HEK293 (cell line): Measurements from ENCODE around the gene ZFHX3.

ENCODE experiments used
- FEZF1 ChIP-seq: fragments of 450-650 bp; formaldehyde crosslinking; IDR thresholded peaks from 2 replicates; pipeline ENCODE4 v1.5.1; 2016; ENCODE audit warnings: missing biosample characterization, missing genetic modification characterization
- GLI2 ChIP-seq: fragments of 450-650 bp; formaldehyde crosslinking; IDR thresholded peaks from 2 replicates; pipeline ENCODE4; 2017; ENCODE audit warnings: missing biosample characterization, missing genetic modification characterization, low read depth, borderline replicate concordance
- SALL2 ChIP-seq: fragments of 450-650 bp; formaldehyde crosslinking; IDR thresholded peaks from 2 replicates; pipeline ENCODE4 v1.5.0; 2017; ENCODE audit warnings: missing biosample characterization, mild to moderate bottlenecking, missing genetic modification characterization, borderline replicate concordance
- WT1 ChIP-seq: fragments of 450-650 bp; formaldehyde crosslinking; IDR thresholded peaks from 2 replicates; pipeline ENCODE4 v1.5.1; 2016; ENCODE audit warnings: missing biosample characterization, missing genetic modification characterization
- ZBTB6 ChIP-seq: fragments of 450-650 bp; formaldehyde crosslinking; IDR thresholded peaks from 2 replicates; pipeline ENCODE4 v1.5.1; 2017; ENCODE audit warnings: missing biosample characterization, missing genetic modification characterization
- ZEB2 ChIP-seq: fragments of 450-650 bp; formaldehyde crosslinking; IDR thresholded peaks from 2 replicates; pipeline ENCODE4 v1.5.1; 2016; ENCODE audit warnings: missing biosample characterization, missing genetic modification characterization
- ZFP3 ChIP-seq: fragments of 450-650 bp; formaldehyde crosslinking; IDR thresholded peaks from 2 replicates; pipeline ENCODE4 v1.5.1; 2016; ENCODE audit warnings: low read depth, missing biosample characterization, missing genetic modification characterization
- ZNF10 ChIP-seq: fragments of 450-650 bp; formaldehyde crosslinking; IDR thresholded peaks from 2 replicates; pipeline ENCODE4 v1.5.1; 2017; ENCODE audit warnings: missing biosample characterization, missing genetic modification characterization
- ZNF112 ChIP-seq: fragments of 450-650 bp; formaldehyde crosslinking; IDR thresholded peaks from 2 replicates; pipeline ENCODE4 v1.5.0; 2017; ENCODE audit warnings: missing biosample characterization, missing genetic modification characterization
- ZNF155 ChIP-seq: fragments of 450-650 bp; formaldehyde crosslinking; IDR thresholded peaks from 2 replicates; pipeline ENCODE4 v1.5.1; 2016; ENCODE audit warnings: missing biosample characterization, missing genetic modification characterization
- ZNF16 ChIP-seq: fragments of 450-650 bp; formaldehyde crosslinking; IDR thresholded peaks from 2 replicates; pipeline ENCODE4 v1.5.1; 2016; ENCODE audit warnings: low read depth, missing biosample characterization, missing genetic modification characterization
- ZNF169 ChIP-seq: fragments of 450-650 bp; formaldehyde crosslinking; IDR thresholded peaks from 2 replicates; pipeline ENCODE4 v1.5.1; 2016; ENCODE audit warnings: missing biosample characterization, missing genetic modification characterization
- ZNF174 ChIP-seq: fragments of 450-650 bp; formaldehyde crosslinking; IDR thresholded peaks from 2 replicates; pipeline ENCODE4 v1.5.0; 2017; ENCODE audit warnings: missing biosample characterization, mild to moderate bottlenecking, missing genetic modification characterization
- ZNF2 ChIP-seq: fragments of 450-650 bp; formaldehyde crosslinking; IDR thresholded peaks from 2 replicates; pipeline ENCODE4 v1.5.1; 2016; ENCODE audit warnings: missing biosample characterization, missing genetic modification characterization
- ZNF202 ChIP-seq: fragments of 450-650 bp; formaldehyde crosslinking; IDR thresholded peaks from 2 replicates; pipeline ENCODE4 v1.5.1; 2016; ENCODE audit warnings: missing biosample characterization, missing genetic modification characterization, borderline replicate concordance
- ZNF280D ChIP-seq: fragments of 450-650 bp; formaldehyde crosslinking; IDR thresholded peaks from 2 replicates; pipeline ENCODE4 v1.5.1; 2016; ENCODE audit warnings: missing biosample characterization, missing genetic modification characterization
- ZNF350 ChIP-seq: fragments of 450-650 bp; formaldehyde crosslinking; IDR thresholded peaks from 2 replicates; pipeline ENCODE4 v1.5.0; 2017; ENCODE audit warnings: missing biosample characterization, mild to moderate bottlenecking, missing genetic modification characterization
- ZNF558 ChIP-seq: fragments of 450-650 bp; formaldehyde crosslinking; IDR thresholded peaks from 2 replicates; pipeline ENCODE4 v1.5.1; 2016; ENCODE audit warnings: missing biosample characterization, missing genetic modification characterization
- ZNF585B ChIP-seq: fragments of 450-650 bp; formaldehyde crosslinking; IDR thresholded peaks from 2 replicates; pipeline ENCODE4 v1.5.1; 2016; ENCODE audit warnings: missing biosample characterization, missing genetic modification characterization
- ZNF639 ChIP-seq: fragments of 450-650 bp; formaldehyde crosslinking; IDR thresholded peaks from 2 replicates; pipeline ENCODE4 v1.5.1; 2016; ENCODE audit warnings: missing biosample characterization, missing genetic modification characterization
- ZNF704 ChIP-seq: fragments of 450-650 bp; formaldehyde crosslinking; IDR thresholded peaks from 2 replicates; pipeline ENCODE4 v1.5.1; 2016; ENCODE audit warnings: missing biosample characterization, missing genetic modification characterization
- ZNF707 ChIP-seq: fragments of 450-650 bp; formaldehyde crosslinking; IDR thresholded peaks from 2 replicates; pipeline ENCODE4 v1.5.1; 2016; ENCODE audit warnings: missing biosample characterization, missing genetic modification characterization
- ZNF843 ChIP-seq: fragments of 450-650 bp; formaldehyde crosslinking; IDR thresholded peaks from 2 replicates; pipeline ENCODE4 v1.5.1; 2016; ENCODE audit warnings: missing biosample characterization, missing genetic modification characterization
- ZSCAN23 ChIP-seq: fragments of 450-650 bp; formaldehyde crosslinking; IDR thresholded peaks from 2 replicates; pipeline ENCODE4 v1.5.1; 2016; ENCODE audit warnings: missing biosample characterization, missing genetic modification characterization
- ZSCAN30 ChIP-seq: fragments of 450-650 bp; IDR thresholded peaks from 2 replicates; pipeline ENCODE4 v1.5.1; 2018; ENCODE audit warnings: missing biosample characterization, mild to moderate bottlenecking, missing genetic modification characterization, moderate library complexity
- TF ChIP-seq, protein P1 (sequence below): fragments of 450-650 bp; formaldehyde crosslinking; IDR thresholded peaks from 2 replicates; pipeline ENCODE4 v1.5.1; 2017; ENCODE audit warnings: missing biosample characterization, missing genetic modification characterization
- TF ChIP-seq, protein P2 (sequence below): fragments of 450-650 bp; formaldehyde crosslinking; IDR thresholded peaks from 2 replicates; pipeline ENCODE4 v1.5.1; 2016; ENCODE audit warnings: missing biosample characterization, missing genetic modification characterization
- TF ChIP-seq, protein P3 (sequence below): fragments of 450-650 bp; formaldehyde crosslinking; IDR thresholded peaks from 2 replicates; pipeline ENCODE4 v1.5.1; 2016; ENCODE audit warnings: missing biosample characterization, missing genetic modification characterization

Gene ZFHX3

GRCh38 chr16:72927199-72928089, 120.5 kb downstream of the ZFHX3 start (continued):
- TF ChIP-seq ZNF558 (peak; percentile 75; the same call in 1 of the 2 replicates), ZNF704 (no peak), ZNF169 (tag by site-specific recombination) (no peak), ZNF16 (tag by site-specific recombination) (no peak), ZFP3 (tag by site-specific recombination) (no peak), ZNF350 (no peak), ZEB2 (tag by site-specific recombination) (peak; percentile 97), ZNF10 (tag by site-specific recombination) (peak; percentile 68; the same call in 1 of the 2 replicates), FEZF1 (peak; percentile 96), WT1 (tag by site-specific recombination) (peak; percentile 98), ZNF707 (tag by site-specific recombination) (no peak), ZNF2 (peak; percentile 88), ZNF280D (no peak), ZNF155 (tag by site-specific recombination) (no peak), GLI2 (tag by site-specific recombination) (peak; percentile 66; the same call in 1 of the 2 replicates), ZSCAN23 (tag by site-specific recombination) (0 out of 2 replicates have a peak, but pooled peaks have one; percentile 52), ZSCAN30 (tag by site-specific recombination) (peak; percentile 94), ZNF174 (tag by site-specific recombination) (peak; percentile 83), ZNF843 (tag by site-specific recombination) (peak; percentile 99), ZNF639 (tag by site-specific recombination) (peak; percentile 86), SALL2 (no peak), ZBTB6 (peak; percentile 73), ZNF202 (no peak), ZNF585B (tag by site-specific recombination) (no peak), ZNF112 (no peak)
- TF ChIP-seq, protein P1, sequence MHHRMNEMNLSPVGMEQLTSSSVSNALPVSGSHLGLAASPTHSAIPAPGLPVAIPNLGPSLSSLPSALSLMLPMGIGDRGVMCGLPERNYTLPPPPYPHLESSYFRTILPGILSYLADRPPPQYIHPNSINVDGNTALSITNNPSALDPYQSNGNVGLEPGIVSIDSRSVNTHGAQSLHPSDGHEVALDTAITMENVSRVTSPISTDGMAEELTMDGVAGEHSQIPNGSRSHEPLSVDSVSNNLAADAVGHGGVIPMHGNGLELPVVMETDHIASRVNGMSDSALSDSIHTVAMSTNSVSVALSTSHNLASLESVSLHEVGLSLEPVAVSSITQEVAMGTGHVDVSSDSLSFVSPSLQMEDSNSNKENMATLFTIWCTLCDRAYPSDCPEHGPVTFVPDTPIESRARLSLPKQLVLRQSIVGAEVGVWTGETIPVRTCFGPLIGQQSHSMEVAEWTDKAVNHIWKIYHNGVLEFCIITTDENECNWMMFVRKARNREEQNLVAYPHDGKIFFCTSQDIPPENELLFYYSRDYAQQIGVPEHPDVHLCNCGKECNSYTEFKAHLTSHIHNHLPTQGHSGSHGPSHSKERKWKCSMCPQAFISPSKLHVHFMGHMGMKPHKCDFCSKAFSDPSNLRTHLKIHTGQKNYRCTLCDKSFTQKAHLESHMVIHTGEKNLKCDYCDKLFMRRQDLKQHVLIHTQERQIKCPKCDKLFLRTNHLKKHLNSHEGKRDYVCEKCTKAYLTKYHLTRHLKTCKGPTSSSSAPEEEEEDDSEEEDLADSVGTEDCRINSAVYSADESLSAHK, result peak; percentile 93
- TF ChIP-seq, protein P2, sequence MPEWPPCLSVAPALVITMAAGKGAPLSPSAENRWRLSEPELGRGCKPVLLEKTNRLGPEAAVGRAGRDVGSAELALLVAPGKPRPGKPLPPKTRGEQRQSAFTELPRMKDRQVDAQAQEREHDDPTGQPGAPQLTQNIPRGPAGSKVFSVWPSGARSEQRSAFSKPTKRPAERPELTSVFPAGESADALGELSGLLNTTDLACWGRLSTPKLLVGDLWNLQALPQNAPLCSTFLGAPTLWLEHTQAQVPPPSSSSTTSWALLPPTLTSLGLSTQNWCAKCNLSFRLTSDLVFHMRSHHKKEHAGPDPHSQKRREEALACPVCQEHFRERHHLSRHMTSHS (tag by site-specific recombination), result peak; percentile 91
- TF ChIP-seq, protein P3, sequence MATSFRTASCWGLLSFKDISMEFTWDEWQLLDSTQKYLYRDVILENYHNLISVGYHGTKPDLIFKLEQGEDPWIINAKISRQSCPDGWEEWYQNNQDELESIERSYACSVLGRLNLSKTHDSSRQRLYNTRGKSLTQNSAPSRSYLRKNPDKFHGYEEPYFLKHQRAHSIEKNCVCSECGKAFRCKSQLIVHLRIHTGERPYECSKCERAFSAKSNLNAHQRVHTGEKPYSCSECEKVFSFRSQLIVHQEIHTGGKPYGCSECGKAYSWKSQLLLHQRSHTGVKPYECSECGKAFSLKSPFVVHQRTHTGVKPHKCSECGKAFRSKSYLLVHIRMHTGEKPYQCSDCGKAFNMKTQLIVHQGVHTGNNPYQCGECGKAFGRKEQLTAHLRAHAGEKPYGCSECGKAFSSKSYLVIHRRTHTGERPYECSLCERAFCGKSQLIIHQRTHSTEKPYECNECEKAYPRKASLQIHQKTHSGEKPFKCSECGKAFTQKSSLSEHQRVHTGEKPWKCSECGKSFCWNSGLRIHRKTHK, result no peak
